GM19452 (cell line): Measurements from ENCODE around the gene CCDC57.

Source experiments
- ATAC-seq: cut with Tn5 transposase; IDR thresholded peaks from one replicate; pipeline ENCODE4 v1.9.1; 2021; ENCODE audit not compliant: unreplicated experiment

The CCDC57 gene

GRCh38 chr17:82053130-82053529, 159.5 kb downstream of the CCDC57 start:
- ATAC-seq, result no peak

GRCh38 chr17:82052638-82053059, 160.0 kb downstream of the CCDC57 start:
- no peak for ATAC-seq

- peak; percentile 62 for ATAC-seq
Observed at GRCh38 chr17:82051776-82052637, 160.6 kb downstream of the CCDC57 start, which contains the start of the genes GPS1 and RFNG. TSS of gene GPS1 (plus strand) at chr17:82051898. CDS start at chr17:82051932, 34 bp downstream. TSS of gene RFNG (minus strand) at chr17:82051811. CDS start at chr17:82051766, 45 bp downstream.
